ENCODE measurements around the gene C10orf105. TPM values are rescaled to one million over a fixed set of nuclear protein-coding genes. Genes with fewer than 3 reads are reported as not detected.

Gene C10orf105
- total and polyA plus RNA-seq, 2 of the 8 experiments (the other 6 are each of a cell fraction or from before 2014, with no cell fraction given): 0.71 to 0.73 TPM

DNA sequence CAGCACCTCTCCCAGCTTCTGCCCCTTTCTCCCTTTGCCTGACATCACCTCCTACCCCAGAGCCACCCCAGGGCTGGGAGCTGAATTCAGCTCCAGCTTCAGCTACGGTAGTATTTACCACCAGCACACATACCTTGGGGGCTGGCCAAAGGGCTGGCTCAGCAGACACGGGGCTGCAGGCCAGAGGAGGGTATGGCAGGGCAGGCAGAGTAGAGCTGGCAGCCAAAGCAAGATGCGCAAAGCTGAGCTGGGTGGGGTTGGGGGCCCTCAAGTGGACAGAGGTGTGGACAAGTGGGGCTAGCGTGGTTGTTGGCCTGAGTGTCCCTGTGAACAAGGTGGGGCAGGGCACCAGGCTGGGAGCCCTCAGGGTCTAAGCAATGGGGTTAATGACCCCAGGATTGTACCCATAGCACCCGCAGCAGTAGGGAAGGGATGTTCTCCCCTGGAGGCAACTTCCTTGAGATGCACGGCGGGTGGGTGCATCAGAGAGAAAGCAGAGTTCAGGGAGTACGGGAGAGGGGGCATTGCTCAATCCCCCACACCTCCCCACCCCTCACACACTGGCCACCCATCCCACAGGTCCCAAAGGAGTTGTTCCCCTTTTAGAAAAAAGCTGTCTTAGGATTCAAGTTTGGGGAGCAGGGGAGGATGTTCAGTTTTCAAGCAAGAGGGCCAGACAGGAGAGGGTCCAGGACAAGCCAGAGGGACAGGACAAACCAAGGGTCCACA lies 45.8 kb upstream of the C10orf105 start (continued):
- TF ChIP-seq, protein P1, sequence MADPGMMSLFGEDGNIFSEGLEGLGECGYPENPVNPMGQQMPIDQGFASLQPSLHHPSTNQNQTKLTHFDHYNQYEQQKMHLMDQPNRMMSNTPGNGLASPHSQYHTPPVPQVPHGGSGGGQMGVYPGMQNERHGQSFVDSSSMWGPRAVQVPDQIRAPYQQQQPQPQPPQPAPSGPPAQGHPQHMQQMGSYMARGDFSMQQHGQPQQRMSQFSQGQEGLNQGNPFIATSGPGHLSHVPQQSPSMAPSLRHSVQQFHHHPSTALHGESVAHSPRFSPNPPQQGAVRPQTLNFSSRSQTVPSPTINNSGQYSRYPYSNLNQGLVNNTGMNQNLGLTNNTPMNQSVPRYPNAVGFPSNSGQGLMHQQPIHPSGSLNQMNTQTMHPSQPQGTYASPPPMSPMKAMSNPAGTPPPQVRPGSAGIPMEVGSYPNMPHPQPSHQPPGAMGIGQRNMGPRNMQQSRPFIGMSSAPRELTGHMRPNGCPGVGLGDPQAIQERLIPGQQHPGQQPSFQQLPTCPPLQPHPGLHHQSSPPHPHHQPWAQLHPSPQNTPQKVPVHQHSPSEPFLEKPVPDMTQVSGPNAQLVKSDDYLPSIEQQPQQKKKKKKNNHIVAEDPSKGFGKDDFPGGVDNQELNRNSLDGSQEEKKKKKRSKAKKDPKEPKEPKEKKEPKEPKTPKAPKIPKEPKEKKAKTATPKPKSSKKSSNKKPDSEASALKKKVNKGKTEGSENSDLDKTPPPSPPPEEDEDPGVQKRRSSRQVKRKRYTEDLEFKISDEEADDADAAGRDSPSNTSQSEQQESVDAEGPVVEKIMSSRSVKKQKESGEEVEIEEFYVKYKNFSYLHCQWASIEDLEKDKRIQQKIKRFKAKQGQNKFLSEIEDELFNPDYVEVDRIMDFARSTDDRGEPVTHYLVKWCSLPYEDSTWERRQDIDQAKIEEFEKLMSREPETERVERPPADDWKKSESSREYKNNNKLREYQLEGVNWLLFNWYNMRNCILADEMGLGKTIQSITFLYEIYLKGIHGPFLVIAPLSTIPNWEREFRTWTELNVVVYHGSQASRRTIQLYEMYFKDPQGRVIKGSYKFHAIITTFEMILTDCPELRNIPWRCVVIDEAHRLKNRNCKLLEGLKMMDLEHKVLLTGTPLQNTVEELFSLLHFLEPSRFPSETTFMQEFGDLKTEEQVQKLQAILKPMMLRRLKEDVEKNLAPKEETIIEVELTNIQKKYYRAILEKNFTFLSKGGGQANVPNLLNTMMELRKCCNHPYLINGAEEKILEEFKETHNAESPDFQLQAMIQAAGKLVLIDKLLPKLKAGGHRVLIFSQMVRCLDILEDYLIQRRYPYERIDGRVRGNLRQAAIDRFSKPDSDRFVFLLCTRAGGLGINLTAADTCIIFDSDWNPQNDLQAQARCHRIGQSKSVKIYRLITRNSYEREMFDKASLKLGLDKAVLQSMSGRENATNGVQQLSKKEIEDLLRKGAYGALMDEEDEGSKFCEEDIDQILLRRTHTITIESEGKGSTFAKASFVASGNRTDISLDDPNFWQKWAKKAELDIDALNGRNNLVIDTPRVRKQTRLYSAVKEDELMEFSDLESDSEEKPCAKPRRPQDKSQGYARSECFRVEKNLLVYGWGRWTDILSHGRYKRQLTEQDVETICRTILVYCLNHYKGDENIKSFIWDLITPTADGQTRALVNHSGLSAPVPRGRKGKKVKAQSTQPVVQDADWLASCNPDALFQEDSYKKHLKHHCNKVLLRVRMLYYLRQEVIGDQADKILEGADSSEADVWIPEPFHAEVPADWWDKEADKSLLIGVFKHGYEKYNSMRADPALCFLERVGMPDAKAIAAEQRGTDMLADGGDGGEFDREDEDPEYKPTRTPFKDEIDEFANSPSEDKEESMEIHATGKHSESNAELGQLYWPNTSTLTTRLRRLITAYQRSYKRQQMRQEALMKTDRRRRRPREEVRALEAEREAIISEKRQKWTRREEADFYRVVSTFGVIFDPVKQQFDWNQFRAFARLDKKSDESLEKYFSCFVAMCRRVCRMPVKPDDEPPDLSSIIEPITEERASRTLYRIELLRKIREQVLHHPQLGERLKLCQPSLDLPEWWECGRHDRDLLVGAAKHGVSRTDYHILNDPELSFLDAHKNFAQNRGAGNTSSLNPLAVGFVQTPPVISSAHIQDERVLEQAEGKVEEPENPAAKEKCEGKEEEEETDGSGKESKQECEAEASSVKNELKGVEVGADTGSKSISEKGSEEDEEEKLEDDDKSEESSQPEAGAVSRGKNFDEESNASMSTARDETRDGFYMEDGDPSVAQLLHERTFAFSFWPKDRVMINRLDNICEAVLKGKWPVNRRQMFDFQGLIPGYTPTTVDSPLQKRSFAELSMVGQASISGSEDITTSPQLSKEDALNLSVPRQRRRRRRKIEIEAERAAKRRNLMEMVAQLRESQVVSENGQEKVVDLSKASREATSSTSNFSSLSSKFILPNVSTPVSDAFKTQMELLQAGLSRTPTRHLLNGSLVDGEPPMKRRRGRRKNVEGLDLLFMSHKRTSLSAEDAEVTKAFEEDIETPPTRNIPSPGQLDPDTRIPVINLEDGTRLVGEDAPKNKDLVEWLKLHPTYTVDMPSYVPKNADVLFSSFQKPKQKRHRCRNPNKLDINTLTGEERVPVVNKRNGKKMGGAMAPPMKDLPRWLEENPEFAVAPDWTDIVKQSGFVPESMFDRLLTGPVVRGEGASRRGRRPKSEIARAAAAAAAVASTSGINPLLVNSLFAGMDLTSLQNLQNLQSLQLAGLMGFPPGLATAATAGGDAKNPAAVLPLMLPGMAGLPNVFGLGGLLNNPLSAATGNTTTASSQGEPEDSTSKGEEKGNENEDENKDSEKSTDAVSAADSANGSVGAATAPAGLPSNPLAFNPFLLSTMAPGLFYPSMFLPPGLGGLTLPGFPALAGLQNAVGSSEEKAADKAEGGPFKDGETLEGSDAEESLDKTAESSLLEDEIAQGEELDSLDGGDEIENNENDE (IDR thresholded peaks at IDR 0.05; ENCODE audit: insufficient replicate concordance, low read length): no peak
